Measurements from ENCODE around the gene MYBPH. TPM values are rescaled to one million over a fixed set of nuclear protein-coding genes. Genes with fewer than 3 reads are reported as not detected.

Gene MYBPH
- total RNA-seq, 1 experiment from 2014 or later = not detected

DNA sequence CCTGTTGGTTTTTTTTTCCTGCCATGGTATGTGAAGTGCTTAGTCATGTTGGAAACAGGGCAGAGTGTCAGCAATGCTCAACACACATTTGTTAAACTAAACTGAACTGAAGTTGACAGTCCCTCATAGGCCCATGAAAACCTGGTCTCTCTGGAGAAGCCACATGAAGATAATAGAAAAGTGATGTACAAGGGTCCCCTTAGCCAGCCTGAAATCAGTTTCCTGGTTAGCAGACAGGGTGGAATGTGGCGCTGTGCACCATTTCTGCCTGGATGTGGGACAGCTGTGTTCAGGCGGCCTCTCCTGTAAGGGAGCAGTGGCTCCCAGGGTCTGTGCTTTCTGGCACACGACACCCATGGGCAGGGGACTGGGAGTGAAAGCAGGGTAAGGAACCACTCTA is 20.7 kb upstream of the MYBPH start:
- no peak overlapping the region for H4K91ac ChIP-seq (ENCODE audit: insufficient read length, low read depth, low read length)
- no peak overlapping the region for H2BK120ac ChIP-seq (ENCODE audit: low read depth, low read length, poor library complexity, severe bottlenecking)
- no peak overlapping the region for H3K9ac ChIP-seq (ENCODE audit: extremely low read depth, insufficient read length, low read length)
- no peak overlapping the region for H3K4me2 ChIP-seq (ENCODE audit: insufficient read depth, insufficient read length, low read length)
- no peak overlapping the region for H3K14ac ChIP-seq (ENCODE audit: insufficient read depth, low read length)
- no peak overlapping the region for H3K56ac ChIP-seq (ENCODE audit: insufficient read length, low read depth, low read length)
- H2AFZ ChIP-seq (ENCODE audit: low read length) = no peak overlapping the region
- Mint-ChIP-seq H3K27ac (no peak overlapping the region), H3K4me3 (no peak overlapping the region), H3K36me3 (ENCODE audit: insufficient read depth in 1 of 3, low read depth in 3 of 3) (no peaks in the 10 kb centered on the region), H3K4me1 (peaks cover 2 to 7% of the 10 kb centered on the region in 2 experiments; a peak in 2 of 4 replicates), H3K9me3 (peaks cover 2 to 3% of the 10 kb centered on the region in 2 experiments; a peak in 3 of 5 replicates), H3K27me3 (ENCODE audit: low read depth) (peaks cover 13% of the 10 kb centered on the region)
- TF ChIP-seq, protein P1, sequence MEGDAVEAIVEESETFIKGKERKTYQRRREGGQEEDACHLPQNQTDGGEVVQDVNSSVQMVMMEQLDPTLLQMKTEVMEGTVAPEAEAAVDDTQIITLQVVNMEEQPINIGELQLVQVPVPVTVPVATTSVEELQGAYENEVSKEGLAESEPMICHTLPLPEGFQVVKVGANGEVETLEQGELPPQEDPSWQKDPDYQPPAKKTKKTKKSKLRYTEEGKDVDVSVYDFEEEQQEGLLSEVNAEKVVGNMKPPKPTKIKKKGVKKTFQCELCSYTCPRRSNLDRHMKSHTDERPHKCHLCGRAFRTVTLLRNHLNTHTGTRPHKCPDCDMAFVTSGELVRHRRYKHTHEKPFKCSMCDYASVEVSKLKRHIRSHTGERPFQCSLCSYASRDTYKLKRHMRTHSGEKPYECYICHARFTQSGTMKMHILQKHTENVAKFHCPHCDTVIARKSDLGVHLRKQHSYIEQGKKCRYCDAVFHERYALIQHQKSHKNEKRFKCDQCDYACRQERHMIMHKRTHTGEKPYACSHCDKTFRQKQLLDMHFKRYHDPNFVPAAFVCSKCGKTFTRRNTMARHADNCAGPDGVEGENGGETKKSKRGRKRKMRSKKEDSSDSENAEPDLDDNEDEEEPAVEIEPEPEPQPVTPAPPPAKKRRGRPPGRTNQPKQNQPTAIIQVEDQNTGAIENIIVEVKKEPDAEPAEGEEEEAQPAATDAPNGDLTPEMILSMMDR (conservative IDR thresholded peaks at IDR 0.05) = peak; percentile 46; the same call in 2 of the 3 replicates
- no peak overlapping the region for H3K18ac ChIP-seq (ENCODE audit: insufficient read length, low read depth, low read length)
- peak; percentile 49 for DNase-seq
- no peaks in the 10 kb centered on the region for H3K79me1 ChIP-seq (ENCODE audit: insufficient read depth, low read depth, low read length, poor library complexity, severe bottlenecking)
- H2BK20ac ChIP-seq (ENCODE audit: low read depth, low read length, poor library complexity, severe bottlenecking) = no peak overlapping the region
- H2BK5ac ChIP-seq (ENCODE audit: insufficient read length, low read length) = no peak overlapping the region
- H3K4ac ChIP-seq (ENCODE audit: low read depth, low read length) = no peak overlapping the region
- no peak overlapping the region for H3K23ac ChIP-seq (ENCODE audit: insufficient read length, low read depth, low read length)
- H4K8ac ChIP-seq (replicated peaks; ENCODE audit: insufficient read length, low read depth, low read length) = no peak overlapping the region
- no peaks in the 10 kb centered on the region for H3K4me1 ChIP-seq (ENCODE audit: insufficient read depth, low read length)
- no peak overlapping the region for H2AK5ac ChIP-seq (ENCODE audit: insufficient read length, low read length)
- H4K20me1 ChIP-seq (ENCODE audit: control insufficient read depth, insufficient read depth, insufficient read length) = no peaks in the 10 kb centered on the region
- no peak overlapping the region for H2BK12ac ChIP-seq (ENCODE audit: insufficient read length, low read depth, low read length)
- H3K9me3 ChIP-seq (ENCODE audit: control insufficient read depth, low read depth, low read length) = no peaks in the 10 kb centered on the region
- no peak overlapping the region for H4K5ac ChIP-seq (ENCODE audit: insufficient read length, low read depth, low read length)
- no CpG with 5 or more reads among the region's 3 CpGs for WGBS (ENCODE audit: extremely low coverage, insufficient read length, low lambda C conversion rate)
- no peak overlapping the region for H3K27ac ChIP-seq (ENCODE audit: insufficient read length, low read depth, low read length)
- H3K27me3 ChIP-seq (ENCODE audit: insufficient read depth, low read length) = no peaks in the 10 kb centered on the region
- H2BK15ac ChIP-seq (ENCODE audit: low read depth, low read length) = no peak overlapping the region
- no peaks in the 10 kb centered on the region for H3K23me2 ChIP-seq (ENCODE audit: insufficient read length, low read depth, low read length, poor library complexity, severe bottlenecking)
- no peak overlapping the region for H3T11ph ChIP-seq (ENCODE audit: low read length)
- H3K79me2 ChIP-seq (ENCODE audit: insufficient read depth, low read length) = no peaks in the 10 kb centered on the region

Data from H9 (cell line).